Fibroblast of lung (primary cell): ENCODE measurements around the gene ATCAY. TPM values are rescaled to one million over a fixed set of nuclear protein-coding genes. Genes with fewer than 3 reads are reported as not detected.
"Not testable (repeated sequence)": the region's sequence is repeated elsewhere in the genome, so short reads cannot be mapped to it uniquely, and the experiment has no call there.

Experiments used
- DNase-seq, 2 donors: peaks; one replicate each; pipeline versions ENCODE4 v3.0.0 to v3.0.0-alpha.2; 2010; ENCODE audit warnings: low read depth in 2 of 2
- H2AFZ ChIP-seq: 2 replicates; pipeline ENCODE4 v1.5.1; 2012; ENCODE audit warnings: low read length, control low read depth, inconsistent platforms
- H3K27ac ChIP-seq: 2 replicates; pipeline ENCODE4 v1.5.1; 2011; ENCODE audit warnings: low read length, control low read depth; ENCODE audit not compliant: insufficient read depth
- H3K27me3 ChIP-seq: 2 replicates; pipeline ENCODE4 v1.5.1; 2011; ENCODE audit warnings: mild to moderate bottlenecking, low read length; ENCODE audit not compliant: control insufficient read depth, insufficient read depth
- H3K36me3 ChIP-seq: 2 replicates; pipeline ENCODE4 v1.5.1; 2011; ENCODE audit warnings: low read length; ENCODE audit not compliant: control insufficient read depth, insufficient read depth
- H3K4me1 ChIP-seq: 2 replicates; pipeline ENCODE4 v1.5.1; 2011; ENCODE audit warnings: low read length; ENCODE audit not compliant: control insufficient read depth, insufficient read depth; ENCODE audit errors: extremely low read depth
- H3K4me2 ChIP-seq: 2 replicates; pipeline ENCODE4 v1.5.1; 2011; ENCODE audit warnings: low read length, control low read depth; ENCODE audit not compliant: insufficient read depth; ENCODE audit errors: extremely low read depth
- H3K4me3 ChIP-seq, 4 experiments: fragments of 200-600 bp in 1 of 4; sonication (generic) in 1 of 4; replicated peaks in 1 of 4; 2 replicates each; pipeline ENCODE4 v1.5.1; 2011 to 2016; ENCODE audit warnings: low read length in 4 of 4, low read depth in 3 of 4, mild to moderate bottlenecking in 3 of 4, control low read depth in 2 of 4, inconsistent platforms in 1 of 4, mixed read lengths in 1 of 4; ENCODE audit not compliant: insufficient read depth in 1 of 4; ENCODE audit errors: control extremely low read depth in 1 of 4
- H3K79me2 ChIP-seq: 2 replicates; pipeline ENCODE4 v1.5.1; 2012; ENCODE audit warnings: mild to moderate bottlenecking, low read length, inconsistent platforms; ENCODE audit not compliant: control insufficient read depth, insufficient read depth
- H3K9ac ChIP-seq: 2 replicates; pipeline ENCODE4 v1.5.1; 2011; ENCODE audit warnings: mild to moderate bottlenecking, low read length, control low read depth; ENCODE audit not compliant: insufficient read depth
- H3K9me3 ChIP-seq: 2 replicates; pipeline ENCODE4 v1.5.1; 2012; ENCODE audit warnings: low read depth, low read length; ENCODE audit not compliant: control insufficient read depth, insufficient read depth
- H4K20me1 ChIP-seq: 2 replicates; pipeline ENCODE4 v1.5.1; 2011; ENCODE audit warnings: low read length; ENCODE audit not compliant: control insufficient read depth, insufficient read depth; ENCODE audit errors: extremely low read depth
- EZH2 ChIP-seq: IDR thresholded peaks from 2 replicates; pipeline ENCODE4 v1.5.1; 2012; ENCODE audit warnings: low read length, control low read depth, mild to moderate bottlenecking; ENCODE audit errors: missing control alignments
- polyA plus RNA-seq, 2 donors: library from polyadenylated mRNA; depleted of rRNA in 1 of 2; stranded (reverse) in 1 of 2; unstranded in 1 of 2; fragments of >200 nt; gene quantifications; 2 replicates each; pipeline ENCODE4 v1.2.1, GENCODE V29; 2011 to 2012; ENCODE audit warnings: missing spikeins in 1 of 2
- total RNA-seq: library from RNA; depleted of rRNA; stranded (reverse); fragments of >200 nt; gene quantifications from 2 replicates; pipeline ENCODE4 v1.2.1, GENCODE V29; 2014
- TF ChIP-seq, protein P1 (sequence below), 2 donors: IDR thresholded peaks in 1 of 2; conservative IDR thresholded peaks in 1 of 2; 1 replicate in 1 of 2; 2 replicates in 1 of 2; pipeline ENCODE4 v1.5.1; 2011 to 2012; ENCODE audit warnings: low read length in 2 of 2, control low read depth in 1 of 2, inconsistent platforms in 1 of 2, low read depth in 1 of 2, mild to moderate bottlenecking in 1 of 2

ATCAY gene
- total and polyA plus RNA-seq, 2 donors (not counting 1 experiment from before 2014, with no cell fraction given) = 0.01 TPM; not detected in 1

DNA sequence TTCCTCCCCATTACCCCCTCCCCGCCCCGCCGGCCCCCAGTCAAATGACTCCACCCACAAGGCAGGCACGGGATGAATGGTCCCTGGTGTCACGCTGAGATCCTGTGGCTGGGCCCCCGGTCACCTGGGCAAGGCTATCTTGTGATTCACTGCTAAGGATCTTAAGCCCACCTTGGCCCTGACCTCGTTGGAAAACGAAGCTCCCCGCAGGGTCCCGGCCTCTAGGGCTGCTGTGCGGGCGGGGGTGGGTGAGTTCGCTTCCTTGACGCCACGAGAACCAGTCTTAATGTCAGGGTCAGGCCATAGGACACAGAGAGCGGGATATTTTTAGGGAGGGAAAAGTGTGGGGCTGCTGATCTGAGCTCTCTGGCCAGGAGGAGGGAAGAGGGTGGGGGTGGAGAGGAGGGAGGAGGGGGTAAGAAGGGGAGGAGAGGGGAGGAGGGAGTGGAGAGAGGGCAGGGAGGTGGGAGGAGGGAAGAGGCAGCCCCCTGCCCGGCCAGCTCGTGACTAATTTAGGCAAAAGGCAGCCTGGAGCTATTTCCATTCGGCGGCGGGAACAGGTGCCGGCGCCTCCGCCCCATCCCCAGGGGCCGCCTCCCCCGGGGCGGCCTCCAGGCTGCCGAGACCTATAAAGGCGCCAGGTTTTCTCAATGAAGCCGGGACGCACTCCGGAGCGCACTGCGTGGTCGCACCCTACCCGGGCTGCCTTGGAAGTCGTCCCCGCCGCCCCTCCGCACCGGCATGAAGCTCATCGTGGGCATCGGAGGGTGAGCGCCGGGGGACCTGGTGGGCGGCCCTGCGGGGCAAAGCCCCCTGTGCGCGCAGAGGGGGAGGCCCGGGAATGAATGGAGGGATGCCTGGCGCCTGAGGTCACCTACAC is 52.7 kb downstream of the ATCAY start, which contains the start of gene NMRK2:
Gene NMRK2, plus strand, starts transcription at position 139 of the 880 bp plus-strand sequence. Its CDS starts 603 bp downstream, at position 742.
- DNase-seq = no peak
- H3K27ac ChIP-seq = no peak within 1 kb of the TSS
- H3K9ac ChIP-seq = no peak within 1 kb of the TSS
- no peaks in the 10 kb centered on the region for H4K20me1 ChIP-seq
- H3K36me3 ChIP-seq = no peaks in the 10 kb centered on the region
- H3K4me2 ChIP-seq = no peak within 1 kb of the TSS
- H3K4me3 ChIP-seq = no peak within 1 kb of the TSS
- TF ChIP-seq, protein P1, sequence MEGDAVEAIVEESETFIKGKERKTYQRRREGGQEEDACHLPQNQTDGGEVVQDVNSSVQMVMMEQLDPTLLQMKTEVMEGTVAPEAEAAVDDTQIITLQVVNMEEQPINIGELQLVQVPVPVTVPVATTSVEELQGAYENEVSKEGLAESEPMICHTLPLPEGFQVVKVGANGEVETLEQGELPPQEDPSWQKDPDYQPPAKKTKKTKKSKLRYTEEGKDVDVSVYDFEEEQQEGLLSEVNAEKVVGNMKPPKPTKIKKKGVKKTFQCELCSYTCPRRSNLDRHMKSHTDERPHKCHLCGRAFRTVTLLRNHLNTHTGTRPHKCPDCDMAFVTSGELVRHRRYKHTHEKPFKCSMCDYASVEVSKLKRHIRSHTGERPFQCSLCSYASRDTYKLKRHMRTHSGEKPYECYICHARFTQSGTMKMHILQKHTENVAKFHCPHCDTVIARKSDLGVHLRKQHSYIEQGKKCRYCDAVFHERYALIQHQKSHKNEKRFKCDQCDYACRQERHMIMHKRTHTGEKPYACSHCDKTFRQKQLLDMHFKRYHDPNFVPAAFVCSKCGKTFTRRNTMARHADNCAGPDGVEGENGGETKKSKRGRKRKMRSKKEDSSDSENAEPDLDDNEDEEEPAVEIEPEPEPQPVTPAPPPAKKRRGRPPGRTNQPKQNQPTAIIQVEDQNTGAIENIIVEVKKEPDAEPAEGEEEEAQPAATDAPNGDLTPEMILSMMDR (conservative IDR thresholded peaks at IDR 0.05 in 1 of 2, IDR thresholded peaks at IDR 0.05 in 1 of 2; ENCODE audit: low read depth in 1 of 2, low read length in 2 of 2) = no peak
- TF ChIP-seq EZH2 = peak; percentile 64
- H3K79me2 ChIP-seq = no peaks in the 10 kb centered on the region
- peaks cover 8% of the 10 kb centered on the region for H3K27me3 ChIP-seq
- no peaks in the 10 kb centered on the region for H3K4me1 ChIP-seq
- H2AFZ ChIP-seq = no peak within 1 kb of the TSS
- no peaks in the 10 kb centered on the region for H3K9me3 ChIP-seq

DNA sequence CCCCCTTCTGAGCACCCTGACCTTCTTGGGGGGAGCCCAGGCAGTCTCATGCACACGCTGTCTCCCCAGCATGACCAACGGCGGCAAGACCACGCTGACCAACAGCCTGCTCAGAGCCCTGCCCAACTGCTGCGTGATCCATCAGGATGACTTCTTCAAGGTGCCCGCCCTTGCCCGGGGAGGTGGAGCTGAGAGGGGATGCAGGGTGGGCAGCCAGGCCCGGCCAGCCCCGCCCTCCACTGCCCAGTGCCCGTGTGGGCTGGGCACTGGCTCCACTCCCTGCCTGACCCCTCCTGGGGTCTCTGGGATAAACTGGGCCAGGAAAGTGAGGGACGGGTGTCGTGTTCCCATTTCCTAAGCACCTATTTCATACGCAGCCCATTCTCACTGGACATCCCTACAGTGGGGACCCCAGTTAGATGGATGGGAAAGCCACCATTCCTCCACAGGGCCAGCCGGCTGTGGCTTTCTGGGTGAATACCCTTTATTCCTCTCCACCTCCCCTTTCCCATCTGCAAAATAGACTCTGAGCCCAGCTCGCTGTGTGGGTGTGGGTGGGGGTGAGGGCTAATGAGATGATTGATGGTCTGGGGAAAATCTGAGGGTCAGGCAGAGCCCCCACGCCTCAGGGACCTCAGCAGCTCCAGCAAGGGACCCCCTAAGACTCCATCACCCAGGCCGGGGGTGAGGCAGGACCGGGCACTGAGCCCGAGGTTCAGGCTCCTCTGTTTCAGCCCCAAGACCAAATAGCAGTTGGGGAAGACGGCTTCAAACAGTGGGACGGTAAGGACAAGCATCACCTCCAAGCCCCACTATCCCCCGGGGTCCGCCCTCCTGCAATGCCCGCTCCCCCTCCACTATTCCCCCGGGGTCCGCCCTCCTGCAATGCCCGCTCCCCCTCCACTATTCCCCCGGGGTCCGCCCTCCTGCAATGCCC is 56.3 kb downstream of the ATCAY start:
- no peaks in the 10 kb centered on the region for H3K36me3 ChIP-seq
- H3K9ac ChIP-seq = no peak overlapping the region
- H3K4me2 ChIP-seq = no peak overlapping the region
- no peaks in the 10 kb centered on the region for H4K20me1 ChIP-seq
- TF ChIP-seq, protein P1 (conservative IDR thresholded peaks at IDR 0.05 in 1 of 2, IDR thresholded peaks at IDR 0.05 in 1 of 2; ENCODE audit: low read depth in 1 of 2, low read length in 2 of 2) = no peak
- no peak for TF ChIP-seq EZH2
- DNase-seq = no peak
- no peaks in the 10 kb centered on the region for H3K4me1 ChIP-seq
- no peaks in the 10 kb centered on the region for H3K79me2 ChIP-seq
- no peak overlapping the region for H3K4me3 ChIP-seq
- peaks cover 8% of the 10 kb centered on the region for H3K27me3 ChIP-seq
- H3K9me3 ChIP-seq = no peaks in the 10 kb centered on the region
- no peak overlapping the region for H2AFZ ChIP-seq
- H3K27ac ChIP-seq = no peak overlapping the region

DNA sequence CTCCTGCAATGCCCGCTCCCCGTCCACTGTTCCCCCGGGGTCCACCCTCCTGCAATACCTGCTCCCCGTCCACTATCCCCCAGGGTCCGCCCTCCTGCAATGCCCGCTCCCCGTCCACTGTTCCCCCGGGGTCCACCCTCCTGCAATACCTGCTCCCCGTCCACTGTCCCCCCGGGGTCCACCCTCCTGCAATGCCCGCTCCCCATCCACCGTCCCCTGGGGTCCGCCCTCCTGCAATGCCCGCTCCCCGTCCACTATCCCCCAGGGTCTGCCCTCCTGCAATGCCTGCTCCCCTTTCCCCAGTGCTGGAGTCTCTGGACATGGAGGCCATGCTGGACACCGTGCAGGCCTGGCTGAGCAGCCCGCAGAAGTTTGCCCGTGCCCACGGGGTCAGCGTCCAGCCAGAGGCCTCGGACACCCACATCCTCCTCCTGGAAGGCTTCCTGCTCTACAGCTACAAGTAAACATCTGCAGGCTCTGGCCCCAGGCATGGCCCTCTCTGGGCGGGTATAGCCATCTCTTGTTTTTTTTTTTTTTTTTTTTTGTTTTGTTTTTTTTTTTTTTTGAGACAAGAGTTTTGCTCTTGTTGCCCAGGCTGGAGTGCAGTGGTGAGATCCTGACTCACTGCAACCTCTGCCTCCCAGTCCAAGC is 57.9 kb downstream of the ATCAY start:
- not testable (repeated sequence) for DNase-seq, H3K9me3 ChIP-seq, H3K4me1 ChIP-seq, H3K27me3 ChIP-seq, H4K20me1 ChIP-seq, H3K4me3 ChIP-seq, H3K4me2 ChIP-seq, H3K27ac ChIP-seq, H3K79me2 ChIP-seq, H2AFZ ChIP-seq, H3K9ac ChIP-seq, H3K36me3 ChIP-seq
